GM10266 (cell line): ENCODE data around the gene CUBN.

Source experiments
- DNase-seq: peaks from one replicate; pipeline ENCODE4 v3.0.0; 2012; ENCODE audit errors: extremely low spot score
- CTCF ChIP-seq: IDR thresholded peaks from 2 replicates; pipeline ENCODE4 v1.5.1; 2012; ENCODE audit warnings: mild to moderate bottlenecking, low read depth; ENCODE audit not compliant: control insufficient read depth, insufficient read depth; ENCODE audit errors: missing control alignments

Gene CUBN

GRCh38 chr10:17073725-17074540, 55.7 kb downstream of the CUBN start:
- DNase-seq = no peak
- no peak for TF ChIP-seq CTCF

- DNase-seq = no peak
- TF ChIP-seq CTCF = no peak
Measured at GRCh38 chr10:17068953-17069352, 60.7 kb downstream of the CUBN start.

GRCh38 chr10:17067376-17068264, 62.0 kb downstream of the CUBN start:
- DNase-seq = no peak
- TF ChIP-seq CTCF = no peak

GRCh38 chr10:17066807-17067206, 62.8 kb downstream of the CUBN start:
- no peak for TF ChIP-seq CTCF
- no peak for DNase-seq

GRCh38 chr10:17066000-17066399, 63.6 kb downstream of the CUBN start:
- DNase-seq = no peak
- TF ChIP-seq CTCF = no peak

GRCh38 chr10:17065273-17065672, 64.3 kb downstream of the CUBN start:
- no peak for DNase-seq
- no peak for TF ChIP-seq CTCF
